Mesothelial cell of epicardium (in vitro differentiated cells): ENCODE results near the gene TRIP10. TPM values are rescaled to one million over a fixed set of nuclear protein-coding genes. Genes with fewer than 3 reads are reported as not detected.
"Not testable (repeated sequence)": the region's sequence is repeated elsewhere in the genome, so short reads cannot be mapped to it uniquely, and the experiment has no call there.

ENCODE experiments used
- DNase-seq, 2 experiments: peaks; one replicate each; pipeline ENCODE4 v3.0.0; 2021; ENCODE audit warnings: low spot score in 2 of 2; ENCODE audit not compliant: unreplicated experiment in 2 of 2
- H3K27ac Mint-ChIP-seq: 2 replicates; pipeline ENCODE4 v1.8.0; 2021; ENCODE audit warnings: mixed read lengths
- H3K27me3 Mint-ChIP-seq: 2 replicates; pipeline ENCODE4 v1.8.0; 2021; ENCODE audit warnings: low read depth, mixed read lengths
- H3K36me3 Mint-ChIP-seq: 2 replicates; pipeline ENCODE4 v1.8.0; 2021; ENCODE audit warnings: mixed read lengths
- H3K4me1 Mint-ChIP-seq: 2 replicates; pipeline ENCODE4 v1.8.0; 2021; ENCODE audit warnings: mixed read lengths
- H3K4me3 Mint-ChIP-seq: 2 replicates; pipeline ENCODE4 v1.8.0; 2021; ENCODE audit warnings: mild to moderate bottlenecking, moderate library complexity, mixed read lengths
- H3K9me3 Mint-ChIP-seq: 2 replicates; pipeline ENCODE4 v1.8.0; 2021; ENCODE audit warnings: mixed read lengths
- CTCF ChIP-seq: fragments of 200-600 bp; sonication (generic); IDR thresholded peaks from one replicate; pipeline ENCODE4 v1.5.0; 2021; ENCODE audit warnings: antibody characterized with exemption; ENCODE audit not compliant: unreplicated experiment
- total RNA-seq: library from RNA; stranded (reverse); gene quantifications from 3 replicates; pipeline ENCODE4 v1.2.1, GENCODE V29; 2021

Gene TRIP10
- total RNA-seq, 1 donor from 2014 or later: 73.2 TPM

GRCh38 chr19:6772866-6773322 is 33.4 kb downstream of the TRIP10 start:
- no peaks in the 10 kb centered on the region for H3K36me3 Mint-ChIP-seq
- no peak for TF ChIP-seq CTCF
- H3K27ac Mint-ChIP-seq: no peak overlapping the region
- H3K4me3 Mint-ChIP-seq: no peak overlapping the region
- H3K4me1 Mint-ChIP-seq: no peaks in the 10 kb centered on the region
- no peak for DNase-seq
- peaks cover 6% of the 10 kb centered on the region for H3K9me3 Mint-ChIP-seq
- peaks cover 7% of the 10 kb centered on the region for H3K27me3 Mint-ChIP-seq

- no peak for DNase-seq
- no peak overlapping the region for H3K27ac Mint-ChIP-seq
- H3K4me3 Mint-ChIP-seq: no peak overlapping the region
- H3K9me3 Mint-ChIP-seq: peaks cover 6% of the 10 kb centered on the region
- TF ChIP-seq CTCF: no peak
- H3K4me1 Mint-ChIP-seq: no peaks in the 10 kb centered on the region
- H3K36me3 Mint-ChIP-seq: no peaks in the 10 kb centered on the region
- peaks cover 2% of the 10 kb centered on the region for H3K27me3 Mint-ChIP-seq
Observed at GRCh38 chr19:6773323-6773931, 33.9 kb downstream of the TRIP10 start.

GRCh38 chr19:6774821-6775707 is 35.6 kb downstream of the TRIP10 start:
- H3K4me3 Mint-ChIP-seq: no peak overlapping the region
- peaks cover 6% of the 10 kb centered on the region for H3K9me3 Mint-ChIP-seq
- H3K27ac Mint-ChIP-seq: no peak overlapping the region
- H3K4me1 Mint-ChIP-seq: no peaks in the 10 kb centered on the region
- H3K27me3 Mint-ChIP-seq: peaks cover 2% of the 10 kb centered on the region
- H3K36me3 Mint-ChIP-seq: no peaks in the 10 kb centered on the region
- TF ChIP-seq CTCF: no peak
- DNase-seq: no peak

- H3K9me3 Mint-ChIP-seq, H3K4me1 Mint-ChIP-seq, H3K36me3 Mint-ChIP-seq, DNase-seq, H3K4me3 Mint-ChIP-seq, H3K27me3 Mint-ChIP-seq, H3K27ac Mint-ChIP-seq: not testable (repeated sequence)
Observed at GRCh38 chr19:6776045-6776444, 36.6 kb downstream of the TRIP10 start.

- no peak for TF ChIP-seq CTCF
- Mint-ChIP-seq H3K27me3 (peaks cover 2% of the 10 kb centered on the region), H3K36me3 (no peaks in the 10 kb centered on the region), H3K4me3 (no peak overlapping the region), H3K9me3 (peaks cover 6% of the 10 kb centered on the region), H3K4me1 (no peaks in the 10 kb centered on the region), H3K27ac (no peak overlapping the region)
- DNase-seq: no peak
Observed at GRCh38 chr19:6776999-6777398, 37.5 kb downstream of the TRIP10 start.

GRCh38 chr19:6777434-6777833 is 38.0 kb downstream of the TRIP10 start:
- H3K4me1 Mint-ChIP-seq: no peaks in the 10 kb centered on the region
- DNase-seq: no peak
- H3K27me3 Mint-ChIP-seq: no peaks in the 10 kb centered on the region
- peaks cover 6% of the 10 kb centered on the region for H3K9me3 Mint-ChIP-seq
- no peaks in the 10 kb centered on the region for H3K36me3 Mint-ChIP-seq
- H3K27ac Mint-ChIP-seq: no peak overlapping the region
- no peak overlapping the region for H3K4me3 Mint-ChIP-seq
- no peak for TF ChIP-seq CTCF
